Measurements from ENCODE around the gene ADGRG3. TPM values are rescaled to one million over a fixed set of nuclear protein-coding genes. Genes with fewer than 3 reads are reported as not detected.

The ADGRG3 gene
- total RNA-seq, 4 donors from 2014 or later: 1.0 to 3.2 (median 2.5) TPM; not detected in 1

DNA sequence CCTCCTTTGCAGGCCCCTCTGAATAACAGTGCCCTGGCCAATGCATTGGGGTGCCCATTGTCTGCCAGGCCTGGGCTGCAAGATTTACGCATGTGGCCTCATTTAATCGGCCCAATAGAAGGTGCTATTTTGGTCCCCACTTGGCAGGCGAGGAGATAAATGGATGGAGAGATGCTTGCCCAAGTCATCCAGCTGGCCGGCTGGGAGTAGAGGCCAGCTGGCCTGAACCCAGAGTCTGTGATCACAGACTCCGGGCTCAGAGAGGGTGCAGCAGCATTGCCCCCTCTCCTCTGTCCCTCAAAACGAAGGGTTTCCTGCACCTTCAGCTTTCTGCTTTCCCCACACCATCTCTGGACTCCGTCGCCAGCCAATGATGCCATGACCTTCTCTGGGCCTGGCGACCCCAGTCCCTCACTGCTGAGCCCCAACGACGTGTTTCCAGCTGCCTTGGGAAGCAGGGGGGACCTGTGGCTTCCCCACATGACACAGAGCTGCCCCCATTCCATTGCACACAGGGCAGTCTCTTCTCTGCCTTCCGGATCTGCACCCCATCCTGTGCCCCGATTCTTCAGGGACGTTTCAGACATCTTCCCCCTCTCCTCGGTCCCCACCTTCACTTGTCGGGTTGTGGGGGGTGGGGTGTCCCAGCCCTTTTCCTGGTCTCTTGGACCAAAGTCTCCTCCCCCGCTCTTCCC is 43.2 kb upstream of the ADGRG3 start:
- H3K27ac ChIP-seq: peak overlapping the region; percentile 31 to 56
- intact Hi-C loops (cut with DNase I; ENCODE audit: low total_unique reads): no loop called here
- no peak for TF ChIP-seq CTCF (IDR thresholded peaks at IDR 0.05)
- no peak for TF ChIP-seq POLR2A (IDR thresholded peaks at IDR 0.05)
- H3K27me3 ChIP-seq: no peaks in the 10 kb centered on the region
- DNase-seq: no peak
- H3K9me3 ChIP-seq: no peaks in the 10 kb centered on the region
- H3K4me3 ChIP-seq: no peak overlapping the region
- H3K36me3 ChIP-seq: no peaks in the 10 kb centered on the region
- H3K4me1 ChIP-seq: peaks cover 5 to 20% of the 10 kb centered on the region in 2 donors

DNA sequence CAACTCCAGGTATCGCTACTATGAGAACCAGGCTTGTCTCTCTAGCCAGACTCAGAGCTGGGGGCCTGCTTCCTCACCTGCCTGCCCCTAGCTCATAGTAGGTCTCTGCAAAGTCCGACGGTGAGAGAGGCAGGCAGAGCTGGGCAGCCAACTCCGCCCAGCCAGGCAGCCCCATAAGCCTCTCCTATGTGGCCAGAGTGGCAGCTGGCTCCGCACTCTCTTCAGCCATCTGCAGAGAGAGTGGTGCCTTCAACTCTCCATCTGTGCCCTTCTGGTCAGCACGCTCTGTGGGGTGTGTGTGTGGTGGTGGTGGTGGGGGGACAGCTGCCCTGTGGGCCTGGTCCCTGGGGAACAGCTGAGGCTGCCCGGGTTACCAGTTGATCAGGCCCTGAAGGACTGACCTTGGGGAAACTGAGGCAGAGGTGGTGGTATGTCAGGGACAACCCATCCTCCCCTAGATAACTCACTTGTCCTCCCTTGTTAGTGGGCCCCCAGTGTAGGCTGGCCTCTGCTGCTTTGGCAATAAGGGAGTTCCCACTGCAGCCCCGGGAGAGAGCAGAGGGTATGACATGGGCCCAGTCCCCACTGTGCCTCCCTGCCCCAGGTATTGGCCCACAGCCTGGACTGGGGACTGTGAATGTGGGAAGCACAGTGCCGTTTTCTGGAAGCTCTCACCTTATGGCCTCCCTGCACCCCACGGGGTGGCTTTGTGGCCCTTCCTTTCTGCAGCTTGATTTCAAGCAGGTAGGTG is 41.5 kb upstream of the ADGRG3 start:
- TF ChIP-seq CTCF (IDR thresholded peaks at IDR 0.05) (no peak), POLR2A (IDR thresholded peaks at IDR 0.05) (no peak)
- H3K4me1 ChIP-seq: peaks cover 5 to 20% of the 10 kb centered on the region in 2 donors
- H3K36me3 ChIP-seq: no peaks in the 10 kb centered on the region
- peak overlapping the region in 1 of 2 donors; percentile 79 for H3K27ac ChIP-seq
- DNase-seq: no peak
- intact Hi-C loops (cut with DNase I; ENCODE audit: low total_unique reads): no loop called here
- H3K4me3 ChIP-seq: no peak overlapping the region
- H3K27me3 ChIP-seq: no peaks in the 10 kb centered on the region
- H3K9me3 ChIP-seq: no peaks in the 10 kb centered on the region

- Histone ChIP-seq H3K9me3 (no peaks in the 10 kb centered on the region), H3K4me1 (peaks cover 5 to 20% of the 10 kb centered on the region in 2 donors), H3K27ac (peak overlapping the region; percentile 79 to 83), H3K4me3 (no peak overlapping the region), H3K36me3 (no peaks in the 10 kb centered on the region), H3K27me3 (no peaks in the 10 kb centered on the region)
- intact Hi-C loops (cut with DNase I; ENCODE audit: low total_unique reads): no loop called here
- no peak for DNase-seq
- no peak for TF ChIP-seq POLR2A (IDR thresholded peaks at IDR 0.05)
- peak in 1 of 4 experiments; percentile 14 for TF ChIP-seq CTCF (IDR thresholded peaks at IDR 0.05)
Observed at GRCh38 chr16:57627184-57627871, 40.8 kb upstream of the ADGRG3 start.

GRCh38 chr16:57628008-57628781 is 39.9 kb upstream of the ADGRG3 start, which contains the start of gene ADGRG1:
Gene ADGRG1 (plus strand): TSS chr16:57628630. CDS start chr16:57650288, 21,658 bp downstream.
- Histone ChIP-seq H3K4me3 (peak within 1 kb of the TSS; percentile 14 to 28), H3K4me1 (peaks cover 5 to 14% of the 10 kb centered on the region in 2 donors), H3K9me3 (no peaks in the 10 kb centered on the region), H3K27me3 (no peaks in the 10 kb centered on the region), H3K27ac (peak within 1 kb of the TSS; percentile 79 to 83), H3K36me3 (no peaks in the 10 kb centered on the region)
- peak; percentile 78 to 92 for DNase-seq
- intact Hi-C loops (cut with DNase I; ENCODE audit: low total_unique reads): no loop called here
- TF ChIP-seq CTCF (IDR thresholded peaks at IDR 0.05) (peak in 2 of 4 experiments; percentile 12 to 13), POLR2A (IDR thresholded peaks at IDR 0.05) (peak; percentile 68 to 70)
